ENCODE results near the gene HOPX. TPM values are rescaled to one million over a fixed set of nuclear protein-coding genes. Genes with fewer than 3 reads are reported as not detected.
"Not testable (repeated sequence)": the region's sequence is repeated elsewhere in the genome, so short reads cannot be mapped to it uniquely, and the experiment has no call there.

Gene HOPX
- 18.5 TPM for total RNA-seq
- 10 to 100 TPM; 13.2 to 22.8 (median 17.2) TPM for polyA plus RNA-seq (ENCODE audit: insufficient read depth in 1 of 8, insufficient read length in 8 of 8, low replicate concordance in 1 of 8)
- long read RNA-seq, donor 1, partial matches to known transcripts = 0 of 8 reads
- long read RNA-seq, donor 1, other reads (novel, unspliced or antisense) = 0 of 8 reads
- long read RNA-seq, donor 2, partial matches to known transcripts = 0 of 1 reads
- long read RNA-seq, donor 2, other reads (novel, unspliced or antisense) = 0 of 1 reads
- long read RNA-seq, donor 3, transcript HOPX-206 (2 exons, 1,248 nt) = major isoform, 6 of 12 reads
- long read RNA-seq, donor 3, partial matches to known transcripts = 0 of 12 reads
- long read RNA-seq, donor 3, other reads (novel, unspliced or antisense) = 0 of 12 reads
- long read RNA-seq, donor 4, partial matches to known transcripts = 0 of 5 reads
- long read RNA-seq, donor 4, other reads (novel, unspliced or antisense) = 0 of 5 reads
- long read RNA-seq, donor 5, transcript HOPX-207 (1 exons, 3,203 nt) = minor isoform, 7 of 34 reads
- long read RNA-seq, donor 5, transcript HOPX-201 (3 exons, 1,129 nt) = minor isoform, 7 of 34 reads
- long read RNA-seq, donor 5, transcript HOPX-206 (2 exons, 1,248 nt) = major isoform, 15 of 34 reads
- long read RNA-seq, donor 5, partial matches to known transcripts = 0 of 34 reads
- long read RNA-seq, donor 5, other reads (novel, unspliced or antisense) = 0 of 34 reads
- long read RNA-seq, donor 6, transcript HOPX-206 (2 exons, 1,248 nt) = major isoform, 15 of 23 reads
- long read RNA-seq, donor 6, transcript HOPX-201 (3 exons, 1,129 nt) = minor isoform, 5 of 23 reads
- long read RNA-seq, donor 6, partial matches to known transcripts = 0 of 23 reads
- long read RNA-seq, donor 6, other reads (novel, unspliced or antisense) = 0 of 23 reads
- long read RNA-seq, donor 7, transcript HOPX-206 (2 exons, 1,248 nt) = major isoform, 12 of 24 reads
- long read RNA-seq, donor 7, transcript HOPX-201 (3 exons, 1,129 nt) = minor isoform, 7 of 24 reads
- long read RNA-seq, donor 7, partial matches to known transcripts = 0 of 24 reads
- long read RNA-seq, donor 7, other reads (novel, unspliced or antisense) = 0 of 24 reads
- long read RNA-seq, donor 8, transcript HOPX-201 (3 exons, 1,129 nt) = minor isoform, 5 of 25 reads
- long read RNA-seq, donor 8, transcript HOPX-206 (2 exons, 1,248 nt) = major isoform, 11 of 25 reads
- long read RNA-seq, donor 8, partial matches to known transcripts = 0 of 25 reads
- long read RNA-seq, donor 8, other reads (novel, unspliced or antisense) = 0 of 25 reads
- long read RNA-seq, donor 9, transcript HOPX-206 (2 exons, 1,248 nt) = major isoform, 5 of 13 reads
- long read RNA-seq, donor 9, transcript HOPX-201 (3 exons, 1,129 nt) = major isoform, 5 of 13 reads
- long read RNA-seq, donor 9, partial matches to known transcripts = 0 of 13 reads
- long read RNA-seq, donor 9, other reads (novel, unspliced or antisense) = 0 of 13 reads
- long read RNA-seq, donor 10, transcript HOPX-206 (2 exons, 1,248 nt) = major isoform, 13 of 21 reads
- long read RNA-seq, donor 10, partial matches to known transcripts = 0 of 21 reads
- long read RNA-seq, donor 10, other reads (novel, unspliced or antisense) = 0 of 21 reads
- long read RNA-seq, donor 11, transcript HOPX-206 (2 exons, 1,248 nt) = major isoform, 6 of 13 reads
- long read RNA-seq, donor 11, transcript HOPX-201 (3 exons, 1,129 nt) = minor isoform, 5 of 13 reads
- long read RNA-seq, donor 11, partial matches to known transcripts = 0 of 13 reads
- long read RNA-seq, donor 11, other reads (novel, unspliced or antisense) = 0 of 13 reads

DNA sequence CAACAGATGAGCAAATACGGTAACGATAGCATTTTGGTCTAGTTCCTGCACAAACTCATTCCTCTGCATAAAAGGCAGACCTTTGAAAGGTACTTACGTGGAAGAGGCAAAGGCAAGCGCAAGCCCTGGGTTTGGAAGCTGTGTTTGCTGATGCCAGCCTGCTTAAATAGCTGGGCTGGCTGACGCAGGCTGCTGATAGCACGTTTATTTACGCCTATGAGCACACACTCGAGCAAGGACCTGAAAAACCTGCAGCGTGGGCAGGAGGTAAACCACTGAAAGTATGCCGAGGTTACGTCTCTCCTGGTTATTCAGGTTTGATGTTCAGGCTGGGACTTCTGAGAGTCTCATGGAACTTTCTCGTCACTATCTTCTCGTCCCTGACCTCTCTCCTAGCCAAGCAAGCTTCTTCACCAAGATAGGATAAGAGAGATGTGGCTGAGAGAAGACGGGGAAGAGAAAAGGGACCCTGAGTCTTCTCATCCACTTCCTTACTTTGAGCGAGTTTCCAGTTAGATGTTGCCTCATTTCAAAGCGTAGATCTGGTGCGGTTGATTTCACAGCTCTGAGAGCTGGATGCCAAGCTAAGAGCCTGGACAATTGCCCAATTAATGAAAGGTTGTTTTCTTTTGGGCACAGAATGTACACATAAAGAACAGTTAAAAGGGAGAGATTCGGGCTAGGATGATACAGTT lies at the start of gene HOPX:
TSS of gene HOPX (minus strand) at position 139 of the 695 bp plus-strand sequence. CDS start 23,480 bp downstream, outside the sequence.
- Histone ChIP-seq H3K4me1 (ENCODE audit: control insufficient read depth, insufficient read depth, low read length) (no peaks in the 10 kb centered on the region), H3K36me3 (ENCODE audit: control insufficient read depth, insufficient read depth, low read length) (no peaks in the 10 kb centered on the region), H3K27ac (ENCODE audit: low read length) (no peak within 1 kb of the TSS), H3K9me3 (replicated peaks; ENCODE audit: control insufficient read depth, low read depth, low read length) (no peaks in the 10 kb centered on the region), H3K27me3 (ENCODE audit: control insufficient read depth, insufficient read depth, low read length) (peaks cover 3% of the 10 kb centered on the region), H3K4me3 (ENCODE audit: low read length) (no peak within 1 kb of the TSS)
- no peak for DNase-seq
- WGBS (ENCODE audit: insufficient coverage) = 40% methylated on average over 10 of the region's 18 CpGs

- Histone ChIP-seq H3K9me3 (replicated peaks; ENCODE audit: control insufficient read depth, low read depth, low read length) (no peaks in the 10 kb centered on the region), H3K27ac (ENCODE audit: low read length) (no peak overlapping the region), H3K27me3 (ENCODE audit: control insufficient read depth, insufficient read depth, low read length) (no peaks in the 10 kb centered on the region), H3K36me3 (ENCODE audit: control insufficient read depth, insufficient read depth, low read length) (no peaks in the 10 kb centered on the region), H3K4me1 (ENCODE audit: control insufficient read depth, insufficient read depth, low read length) (no peaks in the 10 kb centered on the region), H3K4me3 (ENCODE audit: low read length) (no peak overlapping the region)
- DNase-seq = no peak
- 80% methylated on average over 1 of the region's 5 CpGs for WGBS (ENCODE audit: insufficient coverage)
Observed at GRCh38 chr4:56730097-56730496, 49.0 kb upstream of the HOPX start.

- Histone ChIP-seq H3K9me3 (replicated peaks; ENCODE audit: control insufficient read depth, low read depth, low read length) (no peaks in the 10 kb centered on the region), H3K36me3 (ENCODE audit: control insufficient read depth, insufficient read depth, low read length) (no peaks in the 10 kb centered on the region), H3K4me1 (ENCODE audit: control insufficient read depth, insufficient read depth, low read length) (no peaks in the 10 kb centered on the region), H3K4me3 (ENCODE audit: low read length) (no peak overlapping the region), H3K27ac (ENCODE audit: low read length) (no peak overlapping the region), H3K27me3 (ENCODE audit: control insufficient read depth, insufficient read depth, low read length) (no peaks in the 10 kb centered on the region)
- 13% methylated on average over 3 of the region's 4 CpGs for WGBS (ENCODE audit: insufficient coverage)
- peak; percentile 27 for DNase-seq
Observed at GRCh38 chr4:56728512-56728911, 47.4 kb upstream of the HOPX start.

DNA sequence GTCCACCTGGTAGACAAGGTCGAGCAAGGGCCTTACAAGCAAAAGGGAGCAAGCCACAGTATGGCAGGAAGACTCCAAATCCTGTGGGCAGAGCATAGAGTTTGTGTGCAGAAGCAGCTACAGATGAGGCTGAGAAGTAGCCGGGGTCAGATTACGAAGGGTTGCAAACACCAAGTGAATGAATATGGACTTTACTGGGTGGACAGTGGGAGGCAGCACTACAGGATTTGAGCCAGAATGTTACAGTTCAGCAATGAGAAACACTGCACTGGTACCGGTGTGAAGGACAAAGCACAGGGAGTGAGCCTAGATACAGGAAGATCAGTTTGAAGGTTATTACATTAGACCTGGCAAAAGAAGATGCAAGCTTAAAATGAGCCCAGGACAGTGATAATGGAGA lies 46.1 kb upstream of the HOPX start:
- no peak for DNase-seq
- no peak overlapping the region for H3K4me3 ChIP-seq (ENCODE audit: low read length)
- H3K27me3 ChIP-seq (ENCODE audit: control insufficient read depth, insufficient read depth, low read length) = no peaks in the 10 kb centered on the region
- H3K9me3 ChIP-seq (replicated peaks; ENCODE audit: control insufficient read depth, low read depth, low read length) = no peaks in the 10 kb centered on the region
- H3K36me3 ChIP-seq (ENCODE audit: control insufficient read depth, insufficient read depth, low read length) = no peaks in the 10 kb centered on the region
- 58% methylated on average over 4 of the region's 4 CpGs for WGBS (ENCODE audit: insufficient coverage)
- H3K27ac ChIP-seq (ENCODE audit: low read length) = no peak overlapping the region
- H3K4me1 ChIP-seq (ENCODE audit: control insufficient read depth, insufficient read depth, low read length) = no peaks in the 10 kb centered on the region

- H3K27me3 ChIP-seq (ENCODE audit: control insufficient read depth, insufficient read depth, low read length); DNase-seq; H3K4me1 ChIP-seq (ENCODE audit: control insufficient read depth, insufficient read depth, low read length); H3K4me3 ChIP-seq (ENCODE audit: low read length); H3K36me3 ChIP-seq (ENCODE audit: control insufficient read depth, insufficient read depth, low read length); H3K27ac ChIP-seq (ENCODE audit: low read length); H3K9me3 ChIP-seq (replicated peaks; ENCODE audit: control insufficient read depth, low read depth, low read length): not testable (repeated sequence)
- WGBS (ENCODE audit: insufficient coverage) = no CpG with 5 or more reads among the region's 1 CpG
Observed at GRCh38 chr4:56726593-56726992, 45.5 kb upstream of the HOPX start.

- Histone ChIP-seq H3K4me3 (ENCODE audit: low read length) (no peak overlapping the region), H3K36me3 (ENCODE audit: control insufficient read depth, insufficient read depth, low read length) (no peaks in the 10 kb centered on the region), H3K27me3 (ENCODE audit: control insufficient read depth, insufficient read depth, low read length) (no peaks in the 10 kb centered on the region), H3K27ac (ENCODE audit: low read length) (no peak overlapping the region), H3K9me3 (replicated peaks; ENCODE audit: control insufficient read depth, low read depth, low read length) (no peaks in the 10 kb centered on the region), H3K4me1 (ENCODE audit: control insufficient read depth, insufficient read depth, low read length) (no peaks in the 10 kb centered on the region)
- no CpG with 5 or more reads among the region's 2 CpGs for WGBS (ENCODE audit: insufficient coverage)
- DNase-seq = no peak
Observed at GRCh38 chr4:56723659-56724230, 42.6 kb upstream of the HOPX start.

DNA sequence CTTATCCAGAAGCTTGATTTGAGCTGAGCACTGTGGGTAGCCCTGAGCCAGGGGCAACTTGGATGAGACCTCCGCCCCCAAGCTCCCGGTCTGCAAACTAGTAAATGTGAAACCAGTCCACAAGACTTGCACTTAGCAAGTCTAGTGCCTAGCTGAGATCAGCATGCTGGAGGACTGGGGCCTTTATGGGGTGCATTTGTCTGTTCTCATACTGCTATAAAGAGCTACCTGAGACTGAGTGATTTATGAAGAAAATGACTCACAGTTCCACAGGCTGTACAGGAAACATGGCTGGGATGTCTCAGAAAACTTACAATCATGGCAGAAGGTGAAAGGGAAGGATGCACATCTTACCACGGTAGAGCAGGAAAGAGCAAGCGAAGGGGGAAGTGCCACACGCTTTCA lies 42.1 kb upstream of the HOPX start:
- H3K4me3 ChIP-seq (ENCODE audit: low read length) = no peak overlapping the region
- no peaks in the 10 kb centered on the region for H3K9me3 ChIP-seq (replicated peaks; ENCODE audit: control insufficient read depth, low read depth, low read length)
- no peaks in the 10 kb centered on the region for H3K4me1 ChIP-seq (ENCODE audit: control insufficient read depth, insufficient read depth, low read length)
- DNase-seq = no peak
- 100% methylated on average over 1 of the region's 5 CpGs for WGBS (ENCODE audit: insufficient coverage)
- no peaks in the 10 kb centered on the region for H3K36me3 ChIP-seq (ENCODE audit: control insufficient read depth, insufficient read depth, low read length)
- H3K27ac ChIP-seq (ENCODE audit: low read length) = no peak overlapping the region
- no peaks in the 10 kb centered on the region for H3K27me3 ChIP-seq (ENCODE audit: control insufficient read depth, insufficient read depth, low read length)

DNA sequence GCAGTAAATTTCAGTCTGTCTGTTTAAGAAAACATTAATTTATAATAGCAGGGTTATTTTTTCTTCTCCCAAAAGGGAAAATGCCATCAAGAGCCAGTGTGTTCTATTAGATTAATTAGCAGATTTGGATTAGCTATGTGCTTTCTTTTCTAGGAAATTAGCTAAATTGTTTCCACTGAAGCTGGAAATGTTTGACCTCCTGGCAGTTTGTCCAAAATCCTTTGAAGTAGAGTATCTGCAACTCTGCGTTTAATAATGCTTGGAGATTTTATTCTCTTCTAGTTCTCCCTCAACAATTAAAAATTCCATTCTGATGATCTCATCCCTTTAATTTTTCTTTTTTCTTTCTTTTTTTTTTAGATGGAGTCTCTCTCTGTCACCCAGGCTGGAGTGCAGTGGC lies 27.1 kb upstream of the HOPX start:
- Histone ChIP-seq H3K27ac (ENCODE audit: low read length) (no peak overlapping the region), H3K4me1 (ENCODE audit: control insufficient read depth, insufficient read depth, low read length) (peaks cover 8% of the 10 kb centered on the region), H3K27me3 (ENCODE audit: control insufficient read depth, insufficient read depth, low read length) (no peaks in the 10 kb centered on the region), H3K4me3 (ENCODE audit: low read length) (no peak overlapping the region), H3K36me3 (ENCODE audit: control insufficient read depth, insufficient read depth, low read length) (no peaks in the 10 kb centered on the region), H3K9me3 (replicated peaks; ENCODE audit: control insufficient read depth, low read depth, low read length) (peaks cover 2% of the 10 kb centered on the region)
- peak; percentile 43 for DNase-seq
- no CpG with 5 or more reads among the region's 1 CpG for WGBS (ENCODE audit: insufficient coverage)
